Type B pancreatic cell (in vitro differentiated cells): ENCODE measurements around the gene ARSG. TPM values are rescaled to one million over a fixed set of nuclear protein-coding genes. Genes with fewer than 3 reads are reported as not detected.

Experiments
- DNase-seq: peaks from one replicate; pipeline ENCODE4 v3.0.0; 2021; ENCODE audit warnings: mixed read lengths; ENCODE audit not compliant: unreplicated experiment; ENCODE audit errors: extremely low spot score
- H3K27ac Mint-ChIP-seq: 2 replicates; pipeline ENCODE4 v1.8.0; 2021; ENCODE audit warnings: mild to moderate bottlenecking, mixed read lengths
- H3K27me3 Mint-ChIP-seq: 2 replicates; pipeline ENCODE4 v1.8.0; 2021; ENCODE audit warnings: mixed read lengths
- H3K36me3 Mint-ChIP-seq: 2 replicates; pipeline ENCODE4 v1.8.0; 2021; ENCODE audit warnings: mixed read lengths
- H3K4me1 Mint-ChIP-seq: one replicate; pipeline ENCODE4 v1.8.0; 2021; ENCODE audit warnings: mixed read lengths; ENCODE audit not compliant: unreplicated experiment
- H3K4me3 Mint-ChIP-seq: 2 replicates; pipeline ENCODE4 v1.8.0; 2021; ENCODE audit warnings: mild to moderate bottlenecking, mixed read lengths
- H3K9me3 Mint-ChIP-seq: 2 replicates; pipeline ENCODE4 v1.8.0; 2021; ENCODE audit warnings: mixed read lengths
- CTCF ChIP-seq: fragments of 200-600 bp; sonication (generic); conservative IDR thresholded peaks from 2 replicates; pipeline ENCODE4 v1.5.0; 2021; ENCODE audit warnings: antibody characterized with exemption, mild to moderate bottlenecking
- total RNA-seq: library from RNA; stranded (reverse); gene quantifications from 2 replicates; pipeline ENCODE4 v1.2.1, GENCODE V29; 2021; ENCODE audit warnings: low replicate concordance

The ARSG gene
- total RNA-seq, 1 donor from 2014 or later: 4.1 TPM

- H3K27ac Mint-ChIP-seq: no peak overlapping the region
- peaks cover 22% of the 10 kb centered on the region for H3K4me1 Mint-ChIP-seq
- H3K9me3 Mint-ChIP-seq: no peaks in the 10 kb centered on the region
- H3K36me3 Mint-ChIP-seq: no peaks in the 10 kb centered on the region
- DNase-seq: no peak
- no peaks in the 10 kb centered on the region for H3K27me3 Mint-ChIP-seq
- no peak for TF ChIP-seq CTCF
- no peak overlapping the region for H3K4me3 Mint-ChIP-seq
Measured at GRCh38 chr17:68320311-68320865, 29.1 kb downstream of the ARSG start.

GRCh38 chr17:68320943-68321555, 29.8 kb downstream of the ARSG start:
- no peak overlapping the region for H3K4me3 Mint-ChIP-seq
- no peaks in the 10 kb centered on the region for H3K9me3 Mint-ChIP-seq
- H3K4me1 Mint-ChIP-seq: peaks cover 22% of the 10 kb centered on the region
- no peak overlapping the region for H3K27ac Mint-ChIP-seq
- TF ChIP-seq CTCF: no peak
- H3K36me3 Mint-ChIP-seq: no peaks in the 10 kb centered on the region
- DNase-seq: no peak
- no peaks in the 10 kb centered on the region for H3K27me3 Mint-ChIP-seq

GRCh38 chr17:68321556-68321954, 30.3 kb downstream of the ARSG start:
- no peak overlapping the region for H3K27ac Mint-ChIP-seq
- no peak for DNase-seq

GRCh38 chr17:68322630-68323029, 31.3 kb downstream of the ARSG start:
- Mint-ChIP-seq H3K27me3 (no peaks in the 10 kb centered on the region), H3K4me1 (peaks cover 22% of the 10 kb centered on the region), H3K27ac (no peak overlapping the region), H3K9me3 (no peaks in the 10 kb centered on the region), H3K36me3 (peaks cover 3% of the 10 kb centered on the region), H3K4me3 (no peak overlapping the region)
- TF ChIP-seq CTCF: no peak
- no peak for DNase-seq

More at GRCh38 chr17:68321556-68321954, 30.3 kb downstream of the ARSG start:
- Mint-ChIP-seq H3K4me1 (peaks cover 22% of the 10 kb centered on the region), H3K27me3 (no peaks in the 10 kb centered on the region), H3K9me3 (no peaks in the 10 kb centered on the region), H3K4me3 (no peak overlapping the region), H3K36me3 (no peaks in the 10 kb centered on the region)
- no peak for TF ChIP-seq CTCF

GRCh38 chr17:68324114-68324513, 32.8 kb downstream of the ARSG start:
- H3K4me1 Mint-ChIP-seq: peaks cover 13% of the 10 kb centered on the region
- H3K27me3 Mint-ChIP-seq: no peaks in the 10 kb centered on the region
- H3K9me3 Mint-ChIP-seq: peaks cover 10% of the 10 kb centered on the region
- no peak overlapping the region for H3K4me3 Mint-ChIP-seq
- peaks cover 11% of the 10 kb centered on the region for H3K36me3 Mint-ChIP-seq
- no peak overlapping the region for H3K27ac Mint-ChIP-seq
- DNase-seq: no peak
- TF ChIP-seq CTCF: no peak
